Camera-type eye (tissue), 1 donor: ENCODE measurements around the gene CCL20. TPM values are rescaled to one million over a fixed set of nuclear protein-coding genes. Genes with fewer than 3 reads are reported as not detected.

Experiments used
- total RNA-seq: library from RNA; depleted of rRNA; stranded (reverse); fragments of >200 nt; gene quantifications from one replicate; pipeline ENCODE4 v1.2.3, GENCODE V29; 2014

The CCL20 gene, protein sequence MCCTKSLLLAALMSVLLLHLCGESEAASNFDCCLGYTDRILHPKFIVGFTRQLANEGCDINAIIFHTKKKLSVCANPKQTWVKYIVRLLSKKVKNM
- not detected for total RNA-seq

DNA sequence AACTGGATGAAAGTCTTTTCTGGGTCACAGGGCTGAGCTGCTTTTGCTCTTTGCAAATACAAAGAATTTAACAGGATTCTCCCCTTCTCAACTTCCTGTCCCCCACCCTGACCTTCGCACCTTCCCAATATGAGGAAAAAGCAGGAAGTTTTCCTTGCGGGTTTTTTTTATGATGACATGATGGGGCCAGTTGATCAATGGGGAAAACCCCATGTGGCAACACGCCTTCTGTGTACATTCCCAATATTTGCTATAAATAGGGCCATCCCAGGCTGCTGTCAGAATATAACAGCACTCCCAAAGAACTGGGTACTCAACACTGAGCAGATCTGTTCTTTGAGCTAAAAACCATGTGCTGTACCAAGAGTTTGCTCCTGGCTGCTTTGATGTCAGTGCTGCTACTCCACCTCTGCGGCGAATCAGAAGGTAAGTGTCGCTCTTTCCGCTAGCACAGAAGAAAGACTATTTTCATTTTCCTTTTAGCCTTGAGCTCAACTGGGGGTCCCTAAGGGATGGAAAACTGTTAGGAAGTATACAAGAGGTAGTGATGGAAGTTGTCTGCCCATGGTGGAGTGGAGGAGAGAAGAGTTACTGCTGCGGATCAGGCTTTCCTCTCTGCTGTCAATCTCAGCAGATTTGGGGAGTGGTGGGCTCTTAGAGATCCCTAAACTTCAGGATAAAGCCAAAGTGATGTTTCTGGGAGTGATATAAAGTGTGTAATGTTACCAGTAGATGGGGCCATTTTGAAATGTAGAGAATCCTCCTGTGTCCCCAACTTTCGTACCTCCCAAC lies at the start of gene CCL20:
Gene CCL20 (plus strand): TSS at position 281 of the 792 bp plus-strand sequence. CDS start 70 bp downstream, at position 351.

Other genes with a start within 250 kb of the CCL20 start
- not detected for gene SCYGR2, start 214.9 kb upstream of the CCL20 start, total RNA-seq
- gene SCYGR3, start 199.0 kb upstream of the CCL20 start, total RNA-seq = not detected
- gene SCYGR4, start 196.3 kb upstream of the CCL20 start, total RNA-seq = not detected
- gene SCYGR5, start 147.0 kb upstream of the CCL20 start, total RNA-seq = not detected
- gene SLC19A3, start 95.8 kb upstream of the CCL20 start, total RNA-seq = 3.1 TPM
- gene SCYGR6, start 89.1 kb upstream of the CCL20 start, total RNA-seq = not detected
- not detected for gene SCYGR7, start 85.5 kb upstream of the CCL20 start, total RNA-seq
- not detected for gene SCYGR8, start 67.9 kb upstream of the CCL20 start, total RNA-seq
- gene DAW1, start 57.8 kb downstream of the CCL20 start, total RNA-seq = 0.44 TPM